Glutamatergic neuron (in vitro differentiated cells): ENCODE data around the gene FAHD2A. TPM values are rescaled to one million over a fixed set of nuclear protein-coding genes. Genes with fewer than 3 reads are reported as not detected.
"Not testable (repeated sequence)": the region's sequence is repeated elsewhere in the genome, so short reads cannot be mapped to it uniquely, and the experiment has no call there.

Experiments used
- DNase-seq: peaks from one replicate; pipeline ENCODE4 v3.0.0; 2022
- H3K27ac Mint-ChIP-seq: one replicate; pipeline ENCODE4 v1.8.0; 2020; ENCODE audit warnings: mild to moderate bottlenecking, mixed read lengths, inconsistent platforms; ENCODE audit not compliant: unreplicated experiment
- H3K27me3 Mint-ChIP-seq: one replicate; pipeline ENCODE4 v1.8.0; 2020; ENCODE audit warnings: mild to moderate bottlenecking, moderate library complexity, mixed read lengths, inconsistent platforms; ENCODE audit not compliant: unreplicated experiment
- H3K36me3 Mint-ChIP-seq: one replicate; pipeline ENCODE4 v1.8.0; 2020; ENCODE audit warnings: mild to moderate bottlenecking, mixed read lengths, inconsistent platforms; ENCODE audit not compliant: unreplicated experiment
- H3K4me1 Mint-ChIP-seq: one replicate; pipeline ENCODE4 v1.8.0; 2020; ENCODE audit warnings: mild to moderate bottlenecking, low read depth, mixed read lengths, inconsistent platforms; ENCODE audit not compliant: unreplicated experiment
- H3K4me3 Mint-ChIP-seq: one replicate; pipeline ENCODE4 v1.8.0; 2020; ENCODE audit warnings: mild to moderate bottlenecking, mixed read lengths, inconsistent platforms; ENCODE audit not compliant: unreplicated experiment
- H3K9me3 Mint-ChIP-seq: one replicate; pipeline ENCODE4 v1.8.0; 2020; ENCODE audit warnings: mild to moderate bottlenecking, moderate library complexity, mixed read lengths, inconsistent platforms; ENCODE audit not compliant: unreplicated experiment
- total RNA-seq: library from RNA; stranded (reverse); fragmentation: NEBNext Ultra II Directional; extraction: Animal tissue kit (Norgen Biotek cat#: 25700); gene quantifications from one replicate; pipeline ENCODE4 v1.2.1, GENCODE V29; 2021; ENCODE audit not compliant: unreplicated experiment
- TF ChIP-seq, protein P1 (sequence below): fragments of 200-600 bp; sonication (generic); IDR thresholded peaks from one replicate; pipeline ENCODE4 v1.5.0; 2021; ENCODE audit not compliant: partially characterized antibody, unreplicated experiment

The FAHD2A gene
- total RNA-seq, 1 donor from 2014 or later = 50.3 TPM

DNA sequence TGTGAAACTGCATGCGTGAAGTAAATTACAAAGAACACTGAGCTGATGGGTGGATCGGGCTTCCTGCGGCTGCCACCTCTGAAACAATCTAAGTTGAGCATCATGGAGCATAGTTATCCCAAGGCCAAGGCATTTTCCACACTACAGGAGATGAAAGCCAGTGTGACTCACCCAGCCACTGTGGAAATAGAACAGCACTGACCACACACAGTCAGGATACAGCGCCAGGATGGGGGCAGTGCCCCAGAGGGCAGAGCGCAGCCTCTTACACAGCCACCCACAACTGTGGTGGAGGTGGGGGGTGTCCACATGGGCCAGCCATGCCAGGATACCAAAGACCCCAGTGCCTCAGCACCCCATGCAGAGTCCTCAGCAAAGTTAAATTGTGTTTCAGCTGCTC is 8.7 kb downstream of the FAHD2A start:
- H3K36me3 Mint-ChIP-seq, H3K27me3 Mint-ChIP-seq, H3K4me3 Mint-ChIP-seq, H3K27ac Mint-ChIP-seq, H3K9me3 Mint-ChIP-seq, DNase-seq, H3K4me1 Mint-ChIP-seq: not testable (repeated sequence)

DNA sequence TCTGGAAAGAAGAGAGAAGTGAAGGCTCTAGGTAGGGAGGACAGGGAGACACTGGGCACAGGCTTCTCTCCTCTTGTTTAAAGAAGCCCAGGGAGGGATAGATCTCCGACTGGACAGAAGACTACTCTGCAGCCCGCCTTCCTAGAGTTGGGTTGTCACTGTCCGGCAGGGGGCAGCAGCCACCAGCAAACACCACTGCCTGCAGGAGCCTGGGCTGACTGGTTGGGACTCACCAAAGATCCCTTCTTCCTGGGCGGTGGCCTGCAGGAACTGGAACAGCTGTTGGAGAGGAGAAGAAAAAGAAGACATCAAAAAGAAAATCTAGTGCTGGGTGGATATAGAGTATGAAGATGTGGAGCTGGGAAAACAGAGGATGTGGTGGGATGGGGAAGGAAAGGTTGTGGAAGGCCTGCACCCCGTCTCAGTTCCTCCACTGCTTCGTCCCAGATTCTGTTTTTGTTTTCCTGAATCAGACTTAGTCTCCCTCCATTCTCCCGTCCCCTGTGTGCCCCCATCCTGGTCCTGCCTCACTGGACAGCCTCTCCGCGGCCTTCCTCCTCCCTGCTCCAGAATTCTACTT is 11.6 kb downstream of the FAHD2A start:
- not testable (repeated sequence) for H3K4me3 Mint-ChIP-seq, H3K9me3 Mint-ChIP-seq
- DNase-seq = peak; percentile 91

DNA sequence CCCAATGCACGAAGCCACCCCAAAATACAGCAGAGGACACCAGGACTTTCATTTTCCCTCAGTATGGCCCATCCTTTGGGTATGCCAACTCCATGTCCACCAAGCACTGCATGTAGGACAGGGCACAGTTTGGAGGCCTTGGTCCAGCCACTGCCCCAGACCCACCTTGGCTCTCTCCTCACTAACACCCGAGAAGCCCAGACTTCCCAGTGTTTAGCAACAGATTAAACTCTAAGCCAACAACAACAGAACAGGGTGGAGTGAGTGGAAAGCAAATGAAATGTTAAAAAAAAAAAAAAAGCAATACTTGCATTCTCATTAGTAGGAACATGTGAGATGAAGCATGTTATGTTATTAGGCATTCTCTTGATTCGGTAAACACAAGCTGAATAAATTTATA is 12.6 kb downstream of the FAHD2A start:
- H3K27me3 Mint-ChIP-seq, H3K4me1 Mint-ChIP-seq, H3K36me3 Mint-ChIP-seq, DNase-seq, H3K9me3 Mint-ChIP-seq, H3K4me3 Mint-ChIP-seq, H3K27ac Mint-ChIP-seq: not testable (repeated sequence)

More for the DNA sequence above, 11.6 kb downstream of the FAHD2A start:
- not testable (repeated sequence) for H3K27me3 Mint-ChIP-seq, H3K4me1 Mint-ChIP-seq, H3K36me3 Mint-ChIP-seq
- peak overlapping the region; percentile 22 for H3K27ac Mint-ChIP-seq
- TF ChIP-seq, protein P1, sequence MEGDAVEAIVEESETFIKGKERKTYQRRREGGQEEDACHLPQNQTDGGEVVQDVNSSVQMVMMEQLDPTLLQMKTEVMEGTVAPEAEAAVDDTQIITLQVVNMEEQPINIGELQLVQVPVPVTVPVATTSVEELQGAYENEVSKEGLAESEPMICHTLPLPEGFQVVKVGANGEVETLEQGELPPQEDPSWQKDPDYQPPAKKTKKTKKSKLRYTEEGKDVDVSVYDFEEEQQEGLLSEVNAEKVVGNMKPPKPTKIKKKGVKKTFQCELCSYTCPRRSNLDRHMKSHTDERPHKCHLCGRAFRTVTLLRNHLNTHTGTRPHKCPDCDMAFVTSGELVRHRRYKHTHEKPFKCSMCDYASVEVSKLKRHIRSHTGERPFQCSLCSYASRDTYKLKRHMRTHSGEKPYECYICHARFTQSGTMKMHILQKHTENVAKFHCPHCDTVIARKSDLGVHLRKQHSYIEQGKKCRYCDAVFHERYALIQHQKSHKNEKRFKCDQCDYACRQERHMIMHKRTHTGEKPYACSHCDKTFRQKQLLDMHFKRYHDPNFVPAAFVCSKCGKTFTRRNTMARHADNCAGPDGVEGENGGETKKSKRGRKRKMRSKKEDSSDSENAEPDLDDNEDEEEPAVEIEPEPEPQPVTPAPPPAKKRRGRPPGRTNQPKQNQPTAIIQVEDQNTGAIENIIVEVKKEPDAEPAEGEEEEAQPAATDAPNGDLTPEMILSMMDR = peak; percentile 85

DNA sequence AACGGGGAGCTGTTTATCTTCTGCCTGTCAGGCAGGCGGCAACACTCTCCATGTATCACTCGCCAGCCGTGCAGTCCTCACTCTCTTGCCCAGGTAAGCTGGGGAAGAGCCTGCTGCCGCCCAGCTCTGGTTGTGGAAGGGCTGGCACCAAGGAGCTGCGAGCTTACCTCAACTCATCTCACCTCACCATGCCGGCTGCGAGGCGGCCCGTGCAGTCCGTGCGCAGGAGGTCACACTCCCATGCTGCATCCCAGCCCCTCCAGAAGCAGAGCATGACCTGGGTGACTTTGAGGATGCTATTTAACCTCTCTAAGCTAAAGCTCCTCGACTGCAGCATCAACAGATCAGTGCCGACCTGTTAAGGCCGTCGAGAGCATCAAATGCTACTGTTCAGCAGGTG is 13.1 kb downstream of the FAHD2A start:
- not testable (repeated sequence) for H3K36me3 Mint-ChIP-seq, H3K27me3 Mint-ChIP-seq, H3K27ac Mint-ChIP-seq, DNase-seq, H3K4me3 Mint-ChIP-seq, H3K9me3 Mint-ChIP-seq, H3K4me1 Mint-ChIP-seq

DNA sequence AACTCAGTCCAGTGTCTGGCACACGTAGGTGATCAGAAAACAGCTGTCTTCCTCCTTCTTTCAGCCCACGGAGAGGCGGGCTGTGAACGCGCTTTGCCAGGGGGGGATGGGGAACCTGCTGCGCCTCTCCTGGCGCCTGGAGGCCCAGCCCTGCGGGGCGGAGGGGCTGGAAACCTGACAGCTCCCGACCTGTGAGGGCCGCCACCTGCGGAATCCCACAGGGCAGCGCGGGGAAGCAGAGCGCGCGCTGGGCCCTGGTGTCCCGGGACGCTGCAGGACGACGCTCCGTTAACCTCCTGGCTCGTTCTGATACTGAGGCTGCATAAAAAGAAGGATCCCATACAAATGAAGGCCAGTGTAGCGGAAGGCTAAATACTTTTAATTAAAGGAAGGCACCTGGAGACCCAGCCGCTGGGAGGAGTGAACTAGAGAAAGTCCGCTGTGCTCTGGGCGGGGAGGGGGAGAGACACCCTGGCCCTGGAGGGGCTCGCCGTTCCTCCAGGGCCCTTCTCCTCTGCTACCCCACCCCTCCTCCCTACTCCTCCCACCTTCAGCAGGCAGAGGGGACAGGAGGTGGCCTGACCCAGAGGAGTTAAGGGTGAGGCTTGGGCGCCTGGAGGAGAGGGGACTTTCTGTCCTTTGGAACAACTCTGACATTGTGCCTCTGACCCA is 24.8 kb downstream of the FAHD2A start:
- H3K9me3 Mint-ChIP-seq, H3K27ac Mint-ChIP-seq, H3K4me1 Mint-ChIP-seq, DNase-seq, H3K36me3 Mint-ChIP-seq, H3K27me3 Mint-ChIP-seq, H3K4me3 Mint-ChIP-seq: not testable (repeated sequence)

DNA sequence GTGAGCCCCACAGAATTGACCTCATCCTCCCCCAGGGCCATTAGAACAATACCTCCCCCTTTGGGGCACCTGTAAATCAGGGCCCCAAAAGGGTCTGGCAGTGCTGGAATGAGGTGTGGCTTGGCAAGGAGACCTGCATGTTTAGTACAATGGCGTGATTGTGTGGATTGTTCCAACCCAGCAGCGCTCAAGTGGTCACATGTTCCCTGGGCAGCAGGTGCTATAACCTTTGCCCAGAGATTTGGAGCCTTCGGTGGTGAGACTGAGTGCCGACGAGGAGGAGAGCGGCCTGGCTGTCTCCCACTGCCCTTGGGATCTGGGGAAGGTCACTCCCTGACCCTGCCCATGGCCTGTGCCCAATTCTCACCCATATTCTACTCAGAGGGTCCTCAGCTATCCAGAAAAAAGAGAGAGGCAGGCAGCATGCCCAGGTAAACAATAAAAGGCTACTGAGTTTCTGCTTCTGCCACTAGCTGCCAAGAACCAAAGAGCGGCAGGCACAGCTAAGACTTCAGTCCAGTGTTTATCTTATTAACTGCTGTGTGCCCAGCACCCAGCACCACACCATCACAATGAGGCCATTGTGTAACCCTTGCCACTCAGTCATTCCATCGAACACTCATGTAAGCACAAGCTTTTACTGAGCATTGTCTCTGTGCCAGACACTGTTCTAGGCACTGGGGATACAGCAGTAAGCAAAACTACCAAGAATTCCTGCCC is 27.4 kb downstream of the FAHD2A start:
- H3K36me3 Mint-ChIP-seq, H3K27ac Mint-ChIP-seq, DNase-seq, H3K9me3 Mint-ChIP-seq, H3K4me3 Mint-ChIP-seq, H3K27me3 Mint-ChIP-seq, H3K4me1 Mint-ChIP-seq: not testable (repeated sequence)

DNA sequence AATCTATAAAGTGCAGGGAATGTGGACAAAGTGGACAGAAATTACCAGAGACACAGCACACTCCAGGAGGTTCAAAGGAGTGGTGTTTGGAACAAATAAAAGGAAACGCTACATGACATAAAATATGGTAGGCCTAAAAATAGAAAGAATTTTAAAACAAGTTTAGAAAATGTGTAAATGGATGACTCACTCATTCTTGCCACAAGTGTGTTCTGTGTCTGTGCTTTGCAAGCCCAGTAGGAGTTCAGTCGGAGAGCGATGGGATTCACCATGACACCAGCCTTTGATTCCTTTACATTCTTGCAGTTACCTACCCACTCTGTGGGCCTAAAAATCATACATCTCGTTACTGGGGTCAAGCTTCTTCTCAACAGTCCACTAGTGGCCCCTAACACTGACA is 30.9 kb downstream of the FAHD2A start:
- H3K4me1 Mint-ChIP-seq, H3K27me3 Mint-ChIP-seq, DNase-seq, H3K27ac Mint-ChIP-seq, H3K4me3 Mint-ChIP-seq, H3K36me3 Mint-ChIP-seq, H3K9me3 Mint-ChIP-seq: not testable (repeated sequence)

DNA sequence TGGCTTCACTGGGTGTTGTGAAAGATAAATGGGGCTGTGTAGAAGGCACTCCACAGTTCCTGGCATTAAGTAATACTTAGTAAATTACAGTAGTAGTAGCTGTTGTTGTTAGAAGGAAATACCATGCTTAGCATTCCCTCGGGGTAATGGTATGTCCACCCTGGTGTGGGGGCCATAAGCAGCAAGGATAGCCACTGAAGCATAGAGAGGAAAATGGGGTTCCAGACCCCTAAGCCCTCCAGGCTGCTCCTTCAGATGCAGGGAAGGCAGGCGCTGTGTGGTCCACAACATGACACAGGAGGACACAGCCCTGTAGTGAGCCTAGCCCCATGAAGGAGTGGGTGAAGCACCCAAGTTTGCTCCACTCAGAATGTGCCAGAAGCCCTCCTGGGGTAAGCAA is 31.5 kb downstream of the FAHD2A start:
- H3K27ac Mint-ChIP-seq, H3K4me3 Mint-ChIP-seq, H3K9me3 Mint-ChIP-seq, H3K27me3 Mint-ChIP-seq, H3K4me1 Mint-ChIP-seq, H3K36me3 Mint-ChIP-seq, DNase-seq: not testable (repeated sequence)

DNA sequence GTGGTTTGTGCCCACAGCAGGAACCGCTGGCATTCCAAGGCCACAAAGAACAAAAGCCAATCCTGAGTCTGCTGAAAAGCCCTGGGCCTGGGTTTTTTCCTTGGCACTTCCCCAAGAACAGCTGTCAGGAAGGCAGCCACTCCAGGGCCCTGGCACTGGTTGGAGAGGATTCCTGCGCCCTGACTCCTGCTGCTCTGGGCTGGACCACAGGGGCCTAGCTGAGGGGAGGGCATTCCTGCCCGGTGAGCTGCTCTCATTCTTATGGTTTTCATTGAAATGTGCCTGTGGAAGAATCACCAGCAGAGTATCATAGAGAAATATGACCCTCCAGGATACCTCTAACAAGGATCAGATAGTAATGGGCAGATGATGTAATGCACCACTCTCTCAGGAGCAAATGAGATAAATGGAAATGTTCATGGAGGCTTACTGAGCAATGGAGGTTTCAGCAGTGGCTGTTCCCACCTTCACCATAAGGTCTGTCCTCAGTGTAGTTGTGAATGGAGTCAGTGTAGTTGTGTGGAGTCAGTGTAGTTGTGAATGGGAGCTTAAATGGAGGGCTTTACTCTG is 32.1 kb downstream of the FAHD2A start:
- H3K36me3 Mint-ChIP-seq, DNase-seq, H3K27me3 Mint-ChIP-seq, H3K4me1 Mint-ChIP-seq, H3K4me3 Mint-ChIP-seq, H3K9me3 Mint-ChIP-seq, H3K27ac Mint-ChIP-seq: not testable (repeated sequence)

DNA sequence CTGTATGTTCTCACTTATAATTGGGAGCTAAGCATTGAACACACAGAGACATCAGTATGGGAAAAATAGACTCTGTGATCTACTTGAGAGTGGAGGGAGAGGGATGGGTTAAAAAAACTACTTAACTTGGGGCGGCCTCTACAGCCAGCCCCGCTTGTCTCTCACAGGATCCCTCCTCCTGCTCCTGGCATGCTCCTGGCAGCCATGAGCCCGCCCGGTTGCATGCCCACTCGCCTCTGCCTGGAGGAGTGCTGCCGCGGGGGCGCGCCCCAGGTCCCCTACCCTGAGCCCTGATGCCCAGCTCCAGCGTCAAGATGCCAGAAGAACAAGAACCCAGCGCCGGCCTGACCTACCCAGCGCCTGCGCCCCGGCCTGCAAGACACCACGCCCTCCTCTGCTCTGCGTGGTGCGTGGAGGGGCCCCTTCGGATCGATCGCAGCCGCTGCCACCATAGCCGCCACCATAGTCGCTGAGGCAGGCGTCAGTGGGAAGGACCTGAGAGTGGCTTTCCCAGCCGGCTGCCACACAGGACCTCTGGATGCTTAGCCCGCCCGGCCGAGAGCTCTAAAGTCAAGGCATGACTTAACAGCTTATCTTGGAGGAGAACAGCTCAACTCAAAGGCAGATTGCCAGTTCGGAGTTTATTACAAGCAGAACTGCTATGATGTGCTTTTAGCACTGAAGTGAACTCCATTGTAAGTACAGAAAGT is 32.8 kb downstream of the FAHD2A start:
- H3K27ac Mint-ChIP-seq = not testable (repeated sequence)

DNA sequence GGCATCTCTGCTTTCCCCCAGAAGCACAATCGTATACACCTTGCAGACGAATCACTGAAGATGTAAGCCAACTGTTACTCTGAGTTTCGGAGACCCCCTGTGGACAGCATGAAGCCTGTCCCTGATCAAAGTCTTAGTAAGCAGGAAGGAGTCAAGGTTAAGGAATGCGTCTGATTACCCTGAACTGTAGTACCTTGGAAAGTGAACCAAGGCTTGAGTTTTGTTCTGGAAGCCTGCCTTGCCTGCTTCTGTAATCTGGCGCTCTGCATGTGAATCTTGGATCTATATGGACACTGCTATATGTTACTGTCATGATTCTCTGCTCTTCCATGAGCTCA is 33.3 kb downstream of the FAHD2A start:
- not testable (repeated sequence) for H3K27me3 Mint-ChIP-seq, H3K36me3 Mint-ChIP-seq, H3K4me1 Mint-ChIP-seq

More for the DNA sequence above, 32.8 kb downstream of the FAHD2A start:
- not testable (repeated sequence) for DNase-seq, H3K4me3 Mint-ChIP-seq, H3K36me3 Mint-ChIP-seq, H3K27me3 Mint-ChIP-seq, H3K4me1 Mint-ChIP-seq, H3K9me3 Mint-ChIP-seq

More for the DNA sequence above, 33.3 kb downstream of the FAHD2A start:
- not testable (repeated sequence) for H3K27ac Mint-ChIP-seq, H3K4me3 Mint-ChIP-seq, H3K9me3 Mint-ChIP-seq, DNase-seq
